ENCODE results near the gene PCNX1. TPM values are rescaled to one million over a fixed set of nuclear protein-coding genes. Genes with fewer than 3 reads are reported as not detected.

The PCNX1 gene
- polyA plus RNA-seq, 3 donors, result 7.3 to 26.7 (median 8.1) TPM

GRCh38 chr14:71113376-71113775 lies 206.1 kb downstream of the PCNX1 start:
- intact Hi-C loops (cut with micrococcal nuclease), result no loop called here
- Mint-ChIP-seq H3K4me1 (no peaks in the 10 kb centered on the region), H3K27me3 (ENCODE audit: low read depth in 3 of 3) (no peaks in the 10 kb centered on the region), H3K9me3 (no peaks in the 10 kb centered on the region), H3K4me3 (no peak overlapping the region), H3K36me3 (peaks cover 70 to 78% of the 10 kb centered on the region in 2 donors), H3K27ac (no peak overlapping the region)
- H3K27ac ChIP-seq (ENCODE audit: low read depth in 1 of 2, low read length in 2 of 2), result no peak overlapping the region
- TF ChIP-seq, protein P1, sequence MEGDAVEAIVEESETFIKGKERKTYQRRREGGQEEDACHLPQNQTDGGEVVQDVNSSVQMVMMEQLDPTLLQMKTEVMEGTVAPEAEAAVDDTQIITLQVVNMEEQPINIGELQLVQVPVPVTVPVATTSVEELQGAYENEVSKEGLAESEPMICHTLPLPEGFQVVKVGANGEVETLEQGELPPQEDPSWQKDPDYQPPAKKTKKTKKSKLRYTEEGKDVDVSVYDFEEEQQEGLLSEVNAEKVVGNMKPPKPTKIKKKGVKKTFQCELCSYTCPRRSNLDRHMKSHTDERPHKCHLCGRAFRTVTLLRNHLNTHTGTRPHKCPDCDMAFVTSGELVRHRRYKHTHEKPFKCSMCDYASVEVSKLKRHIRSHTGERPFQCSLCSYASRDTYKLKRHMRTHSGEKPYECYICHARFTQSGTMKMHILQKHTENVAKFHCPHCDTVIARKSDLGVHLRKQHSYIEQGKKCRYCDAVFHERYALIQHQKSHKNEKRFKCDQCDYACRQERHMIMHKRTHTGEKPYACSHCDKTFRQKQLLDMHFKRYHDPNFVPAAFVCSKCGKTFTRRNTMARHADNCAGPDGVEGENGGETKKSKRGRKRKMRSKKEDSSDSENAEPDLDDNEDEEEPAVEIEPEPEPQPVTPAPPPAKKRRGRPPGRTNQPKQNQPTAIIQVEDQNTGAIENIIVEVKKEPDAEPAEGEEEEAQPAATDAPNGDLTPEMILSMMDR (IDR thresholded peaks at IDR 0.05), result no peak
- H3K9me3 ChIP-seq (replicated peaks in 1 of 2; ENCODE audit: control insufficient read depth in 1 of 2, insufficient read depth in 1 of 2, low read length in 2 of 2), result no peaks in the 10 kb centered on the region
- peaks cover 52 to 90% of the 10 kb centered on the region in 2 donors for H3K36me3 ChIP-seq (replicated peaks in 1 of 2; ENCODE audit: control insufficient read depth in 1 of 2, insufficient read depth in 2 of 2, low read length in 2 of 2)
- H3K4me2 ChIP-seq (replicated peaks; ENCODE audit: extremely low read depth, low read length, poor library complexity, severe bottlenecking), result no peak overlapping the region
- no peaks in the 10 kb centered on the region for H3K27me3 ChIP-seq (ENCODE audit: control insufficient read depth in 2 of 2, insufficient read depth in 2 of 2, low read length in 2 of 2)
- no peak overlapping the region for H3K4me3 ChIP-seq (replicated peaks in 1 of 3; ENCODE audit: low read depth in 2 of 3, low read length in 3 of 3)
- H3K79me2 ChIP-seq (ENCODE audit: insufficient read depth, low read length), result no peaks in the 10 kb centered on the region
- DNase-seq, result no peak
- no peak overlapping the region for H3K9ac ChIP-seq (ENCODE audit: insufficient read depth, low read length, poor library complexity, severe bottlenecking)
- H2AFZ ChIP-seq (ENCODE audit: insufficient read depth, low read depth, low read length, poor library complexity, severe bottlenecking), result no peak overlapping the region
- no peaks in the 10 kb centered on the region for H4K20me1 ChIP-seq (ENCODE audit: insufficient read depth, low read length)
- no peaks in the 10 kb centered on the region for H3K4me1 ChIP-seq (ENCODE audit: control insufficient read depth in 1 of 2, insufficient read depth in 2 of 2, low read length in 2 of 2)

DNA sequence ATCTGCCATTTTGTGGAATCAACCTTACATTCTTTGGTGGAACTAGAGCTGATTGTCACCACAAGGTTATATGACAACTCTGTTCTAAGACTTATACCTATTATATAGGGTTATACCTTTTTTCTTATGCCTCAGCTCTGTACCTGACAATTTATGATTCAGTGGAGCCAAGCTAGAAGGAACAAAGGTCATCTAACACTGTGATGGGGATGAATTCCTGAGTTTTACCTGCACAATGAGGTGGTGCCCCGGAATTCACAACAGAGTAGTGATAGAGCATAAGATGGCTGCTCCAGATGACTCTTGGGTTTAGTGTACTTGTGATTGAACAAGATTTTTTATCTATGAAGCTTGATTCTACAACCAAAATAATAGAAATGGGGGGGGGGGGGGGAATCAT lies 207.3 kb downstream of the PCNX1 start:
- Histone ChIP-seq H3K36me3 (replicated peaks in 1 of 2; ENCODE audit: control insufficient read depth in 1 of 2, insufficient read depth in 2 of 2, low read length in 2 of 2) (peaks cover 40 to 80% of the 10 kb centered on the region in 2 donors), H3K27ac (ENCODE audit: low read depth in 1 of 2, low read length in 2 of 2) (no peak overlapping the region), H3K9ac (ENCODE audit: insufficient read depth, low read length, poor library complexity, severe bottlenecking) (no peak overlapping the region), H3K9me3 (replicated peaks in 1 of 2; ENCODE audit: control insufficient read depth in 1 of 2, insufficient read depth in 1 of 2, low read length in 2 of 2) (no peaks in the 10 kb centered on the region), H2AFZ (ENCODE audit: insufficient read depth, low read depth, low read length, poor library complexity, severe bottlenecking) (no peak overlapping the region), H3K79me2 (ENCODE audit: insufficient read depth, low read length) (no peaks in the 10 kb centered on the region), H4K20me1 (ENCODE audit: insufficient read depth, low read length) (no peaks in the 10 kb centered on the region), H3K4me3 (replicated peaks in 1 of 3; ENCODE audit: low read depth in 2 of 3, low read length in 3 of 3) (no peak overlapping the region), H3K4me1 (ENCODE audit: control insufficient read depth in 1 of 2, insufficient read depth in 2 of 2, low read length in 2 of 2) (no peaks in the 10 kb centered on the region), H3K27me3 (ENCODE audit: control insufficient read depth in 2 of 2, insufficient read depth in 2 of 2, low read length in 2 of 2) (no peaks in the 10 kb centered on the region), H3K4me2 (replicated peaks; ENCODE audit: extremely low read depth, low read length, poor library complexity, severe bottlenecking) (no peak overlapping the region)
- Mint-ChIP-seq H3K4me3 (no peak overlapping the region), H3K27ac (no peak overlapping the region), H3K4me1 (no peaks in the 10 kb centered on the region), H3K9me3 (no peaks in the 10 kb centered on the region), H3K27me3 (ENCODE audit: low read depth in 3 of 3) (no peaks in the 10 kb centered on the region), H3K36me3 (peaks cover 61 to 68% of the 10 kb centered on the region in 2 donors)
- TF ChIP-seq, protein P1 (IDR thresholded peaks at IDR 0.05), result no peak
- no peak for DNase-seq
- WGBS (ENCODE audit: insufficient coverage), result no CpG with 5 or more reads among the region's 1 CpG
- intact Hi-C loops (cut with micrococcal nuclease), result no loop called here

Data from CD14-positive monocyte (primary cell).